ENCODE data around the gene AHSA1. TPM values are rescaled to one million over a fixed set of nuclear protein-coding genes. Genes with fewer than 3 reads are reported as not detected.

AHSA1 gene
- total RNA-seq, 1 donor from 2014 or later: 383 TPM

DNA sequence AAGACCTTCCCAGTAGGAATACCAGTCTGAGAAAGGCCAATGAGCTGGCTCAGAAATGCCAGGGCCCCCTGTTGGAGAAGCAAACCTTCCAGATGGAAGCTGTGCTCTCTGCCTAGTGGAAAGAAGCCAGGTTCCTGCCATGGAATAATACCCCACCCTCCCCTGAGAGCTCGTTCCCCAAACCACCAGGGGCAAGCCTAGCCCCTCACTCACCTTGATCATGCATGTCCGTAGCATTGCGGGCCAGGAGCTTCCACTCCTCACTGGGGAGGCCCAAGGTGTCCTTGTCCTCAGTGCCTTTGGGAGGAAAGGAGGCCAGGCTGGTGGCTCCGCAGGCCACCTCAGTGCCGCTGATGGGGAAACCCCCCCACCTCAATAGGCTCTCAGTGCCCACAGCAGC lies 20.1 kb downstream of the AHSA1 start:
- Mint-ChIP-seq H3K27ac (no peak overlapping the region), H3K36me3 (ENCODE audit: low read depth) (no peaks in the 10 kb centered on the region), H3K4me3 (no peak overlapping the region), H3K9me3 (no peaks in the 10 kb centered on the region), H3K4me1 (ENCODE audit: low read depth) (no peaks in the 10 kb centered on the region), H3K27me3 (ENCODE audit: insufficient read depth) (peaks cover 6% of the 10 kb centered on the region)
- no peak for DNase-seq (ENCODE audit: low spot score)
- intact Hi-C loops (cut with micrococcal nuclease): no loop called here

DNA sequence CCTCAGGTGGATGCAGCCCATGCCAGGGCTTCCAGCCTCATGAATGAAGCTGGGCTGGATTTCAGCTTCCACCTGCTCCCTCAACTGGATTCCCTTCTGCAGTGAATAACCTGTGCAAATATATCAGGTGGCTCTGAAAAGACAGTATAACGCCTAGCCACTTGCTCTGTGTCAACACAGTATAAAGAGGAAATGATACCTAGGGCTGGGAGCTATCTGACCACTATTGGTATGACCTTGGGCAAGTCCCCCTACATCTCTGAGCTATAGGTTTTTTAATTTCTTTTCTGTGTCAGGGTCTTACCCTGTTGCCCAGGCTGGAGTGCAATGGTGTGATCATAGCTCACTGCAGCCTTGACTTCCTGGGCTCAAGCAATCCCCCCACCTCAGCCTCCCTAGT lies 20.9 kb downstream of the AHSA1 start:
- H3K4me3 Mint-ChIP-seq: no peak overlapping the region

DNA sequence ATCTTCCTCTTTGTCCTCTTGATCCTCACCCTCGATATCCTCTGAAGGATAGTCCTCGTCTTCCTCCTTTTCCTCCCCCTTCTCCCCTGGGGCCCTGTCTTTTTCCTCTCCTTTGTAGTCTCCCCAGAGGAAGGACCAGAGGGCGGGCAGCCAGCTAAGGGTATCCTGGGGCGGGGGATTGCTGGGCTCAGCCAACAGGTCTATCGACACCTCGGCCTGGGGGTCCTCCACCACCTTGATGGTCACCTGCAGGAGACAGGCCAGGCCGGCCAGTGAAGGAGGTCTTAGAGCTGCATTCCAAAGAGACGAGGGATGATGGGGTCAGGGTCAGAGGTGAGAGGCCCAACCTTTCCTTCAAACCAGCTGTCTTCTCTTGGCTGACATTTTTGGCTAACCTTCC lies 24.5 kb downstream of the AHSA1 start:
- Mint-ChIP-seq H3K27me3 (ENCODE audit: insufficient read depth) (peaks cover 3% of the 10 kb centered on the region), H3K27ac (no peak overlapping the region), H3K4me1 (ENCODE audit: low read depth) (no peaks in the 10 kb centered on the region), H3K36me3 (ENCODE audit: low read depth) (no peaks in the 10 kb centered on the region), H3K9me3 (no peaks in the 10 kb centered on the region), H3K4me3 (no peak overlapping the region)
- intact Hi-C loops (cut with micrococcal nuclease): no loop called here
- DNase-seq (ENCODE audit: low spot score): no peak

More for the DNA sequence above, 20.9 kb downstream of the AHSA1 start:
- DNase-seq (ENCODE audit: low spot score): no peak
- Mint-ChIP-seq H3K4me1 (ENCODE audit: low read depth) (no peaks in the 10 kb centered on the region), H3K27me3 (ENCODE audit: insufficient read depth) (peaks cover 6% of the 10 kb centered on the region), H3K36me3 (ENCODE audit: low read depth) (no peaks in the 10 kb centered on the region), H3K27ac (no peak overlapping the region), H3K9me3 (no peaks in the 10 kb centered on the region)
- intact Hi-C loops (cut with micrococcal nuclease): no loop called here

DNA sequence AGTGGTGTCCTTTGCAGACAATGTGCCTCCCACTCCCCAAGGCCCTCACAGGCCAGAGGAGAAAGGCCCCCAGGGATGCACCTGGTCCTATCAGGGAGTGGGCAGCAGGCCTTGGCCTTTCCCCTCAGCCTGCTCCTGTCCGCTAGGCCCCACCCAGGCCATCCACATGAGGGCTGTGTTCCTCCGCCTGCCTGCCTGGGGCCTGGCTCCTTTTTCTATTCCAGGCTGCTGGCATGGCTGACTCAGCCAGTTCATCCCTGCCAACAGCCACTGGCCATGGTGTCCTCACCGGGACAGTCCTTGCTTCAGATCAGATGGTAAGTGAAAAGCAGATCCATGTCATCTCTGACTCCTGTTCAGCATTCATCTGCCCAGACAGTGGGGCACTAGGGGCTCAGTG lies 27.4 kb downstream of the AHSA1 start:
- Mint-ChIP-seq H3K4me1 (ENCODE audit: low read depth) (no peaks in the 10 kb centered on the region), H3K9me3 (no peaks in the 10 kb centered on the region), H3K27ac (no peak overlapping the region), H3K27me3 (ENCODE audit: insufficient read depth) (peaks cover 2% of the 10 kb centered on the region), H3K36me3 (ENCODE audit: low read depth) (no peaks in the 10 kb centered on the region), H3K4me3 (no peak overlapping the region)
- intact Hi-C loops (cut with micrococcal nuclease): no loop called here
- DNase-seq (ENCODE audit: low spot score): no peak

DNA sequence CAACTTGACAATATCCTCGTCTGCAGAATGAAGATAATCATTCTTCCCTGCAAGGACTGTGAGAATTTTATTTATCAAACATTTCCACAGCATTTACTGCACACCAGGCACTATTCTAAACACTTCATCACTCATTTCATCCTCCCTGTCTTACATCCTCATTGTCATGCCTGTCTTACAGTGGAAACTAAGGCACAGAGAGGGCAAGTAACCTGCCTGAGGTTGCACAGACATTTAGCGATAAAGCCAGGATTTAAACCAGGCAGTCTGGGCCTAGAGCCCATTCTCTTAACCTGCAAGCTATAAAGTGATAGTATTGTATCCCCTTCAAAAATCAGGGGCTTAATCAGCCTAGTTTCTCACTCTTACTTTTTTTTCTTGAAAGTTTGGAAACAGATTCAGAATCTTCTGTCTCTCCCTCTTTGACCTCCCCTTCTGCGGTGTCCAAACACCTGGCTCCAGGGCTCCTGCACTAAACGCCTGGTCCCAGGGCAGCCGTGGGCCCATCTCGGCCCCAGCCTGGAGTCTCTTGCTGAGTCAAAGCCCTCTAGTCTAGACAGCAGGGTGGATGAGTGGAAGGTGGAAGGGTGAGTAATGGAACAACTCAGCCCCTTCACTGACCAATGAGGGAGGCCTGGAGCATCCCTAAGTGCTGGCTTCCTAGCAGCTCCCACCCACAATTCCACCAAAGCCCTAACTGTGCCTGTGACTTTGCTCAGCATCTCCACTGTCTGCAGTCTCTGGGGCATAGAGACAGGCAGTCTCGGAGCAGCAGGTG lies 28.2 kb downstream of the AHSA1 start:
- no peaks in the 10 kb centered on the region for H3K9me3 Mint-ChIP-seq
- no peak overlapping the region for H3K4me3 Mint-ChIP-seq
- H3K36me3 Mint-ChIP-seq (ENCODE audit: low read depth): no peaks in the 10 kb centered on the region
- no peak for DNase-seq (ENCODE audit: low spot score)
- H3K4me1 Mint-ChIP-seq (ENCODE audit: low read depth): no peaks in the 10 kb centered on the region
- H3K27me3 Mint-ChIP-seq (ENCODE audit: insufficient read depth): peaks cover 2% of the 10 kb centered on the region
- intact Hi-C loops (cut with micrococcal nuclease): no loop called here
- no peak overlapping the region for H3K27ac Mint-ChIP-seq

DNA sequence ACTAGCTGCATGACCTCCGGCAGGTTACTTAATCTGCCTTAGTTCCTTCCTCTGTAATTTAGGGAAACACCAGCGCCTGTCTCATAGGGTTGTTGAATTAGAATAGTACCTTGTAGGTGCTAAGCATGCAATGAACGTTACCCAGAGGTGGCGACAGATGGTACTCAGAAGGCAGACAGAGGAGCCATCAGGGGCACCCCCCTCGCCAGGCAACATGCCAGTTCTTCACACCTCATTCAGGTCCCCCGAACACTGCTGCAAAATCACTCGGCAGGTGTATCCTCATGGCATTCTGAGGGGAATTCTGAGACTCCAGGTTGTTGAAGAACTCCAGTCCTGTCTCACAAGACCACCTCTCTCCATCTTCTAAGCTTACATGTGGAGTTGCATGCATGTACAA lies 30.7 kb downstream of the AHSA1 start:
- Mint-ChIP-seq H3K27me3 (ENCODE audit: insufficient read depth) (no peaks in the 10 kb centered on the region), H3K27ac (no peak overlapping the region), H3K36me3 (ENCODE audit: low read depth) (no peaks in the 10 kb centered on the region), H3K4me1 (ENCODE audit: low read depth) (no peaks in the 10 kb centered on the region), H3K9me3 (no peaks in the 10 kb centered on the region), H3K4me3 (no peak overlapping the region)
- intact Hi-C loops (cut with micrococcal nuclease): no loop called here
- DNase-seq (ENCODE audit: low spot score): no peak

DNA sequence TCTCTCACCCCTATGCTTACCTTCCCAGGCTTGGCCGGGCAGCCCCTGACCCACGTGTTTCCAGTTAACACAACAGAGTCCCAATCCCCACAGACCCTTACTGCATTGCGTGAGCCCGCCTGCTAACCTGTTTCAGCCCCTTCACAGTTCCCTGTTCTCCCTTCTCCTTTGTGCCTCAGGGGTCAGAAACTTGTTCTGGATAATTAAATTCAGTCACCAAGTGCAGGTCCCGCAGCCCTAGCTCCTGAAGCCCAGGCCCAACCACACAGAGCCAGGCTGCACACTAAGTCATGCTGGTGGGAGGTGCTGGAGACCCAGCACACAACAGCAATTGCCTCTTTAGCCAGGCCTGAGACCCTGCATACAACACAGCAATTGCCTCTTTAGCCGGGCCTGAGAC lies 31.1 kb downstream of the AHSA1 start:
- no peak overlapping the region for H3K27ac Mint-ChIP-seq
- no peak overlapping the region for H3K4me3 Mint-ChIP-seq
- no peaks in the 10 kb centered on the region for H3K27me3 Mint-ChIP-seq (ENCODE audit: insufficient read depth)
- no peaks in the 10 kb centered on the region for H3K4me1 Mint-ChIP-seq (ENCODE audit: low read depth)
- no peak for DNase-seq (ENCODE audit: low spot score)
- intact Hi-C loops (cut with micrococcal nuclease): no loop called here
- no peaks in the 10 kb centered on the region for H3K9me3 Mint-ChIP-seq
- H3K36me3 Mint-ChIP-seq (ENCODE audit: low read depth): no peaks in the 10 kb centered on the region

DNA sequence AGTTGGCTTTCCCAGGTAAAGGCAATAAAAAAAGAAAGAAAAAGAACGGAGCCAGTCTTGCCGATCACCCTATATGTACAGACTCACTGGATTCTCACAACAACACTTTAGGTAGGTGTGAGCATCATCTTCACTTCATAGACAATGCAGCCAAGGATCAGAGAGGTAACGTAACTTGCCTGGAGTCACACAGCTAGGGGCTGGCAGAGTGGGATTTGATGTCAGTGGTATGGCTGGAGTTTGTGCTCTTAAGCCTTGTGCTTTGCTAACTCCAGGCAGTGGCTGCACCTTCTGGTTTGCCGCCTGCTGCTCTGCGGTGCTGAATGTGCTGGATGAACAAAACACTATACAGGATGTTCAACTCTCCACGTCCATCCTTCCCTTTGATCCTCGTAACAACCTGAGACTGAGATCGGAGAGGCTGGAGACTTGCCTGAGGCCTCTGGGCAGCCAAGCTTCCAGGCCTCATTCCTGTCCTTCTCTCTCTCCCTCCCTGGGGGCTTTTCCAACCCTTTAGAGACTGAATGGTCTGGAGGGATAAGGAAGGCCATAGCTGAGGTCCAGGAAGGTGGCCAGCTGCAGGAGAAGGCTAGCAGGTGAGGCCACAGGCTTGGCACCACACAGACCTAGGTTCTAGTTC lies 32.6 kb downstream of the AHSA1 start:
- no peaks in the 10 kb centered on the region for H3K27me3 Mint-ChIP-seq (ENCODE audit: insufficient read depth)
- H3K27ac Mint-ChIP-seq: no peak overlapping the region
- DNase-seq (ENCODE audit: low spot score): no peak
- H3K36me3 Mint-ChIP-seq (ENCODE audit: low read depth): no peaks in the 10 kb centered on the region
- H3K4me1 Mint-ChIP-seq (ENCODE audit: low read depth): no peaks in the 10 kb centered on the region
- H3K9me3 Mint-ChIP-seq: no peaks in the 10 kb centered on the region
- intact Hi-C loops (cut with micrococcal nuclease): no loop called here
- H3K4me3 Mint-ChIP-seq: no peak overlapping the region

DNA sequence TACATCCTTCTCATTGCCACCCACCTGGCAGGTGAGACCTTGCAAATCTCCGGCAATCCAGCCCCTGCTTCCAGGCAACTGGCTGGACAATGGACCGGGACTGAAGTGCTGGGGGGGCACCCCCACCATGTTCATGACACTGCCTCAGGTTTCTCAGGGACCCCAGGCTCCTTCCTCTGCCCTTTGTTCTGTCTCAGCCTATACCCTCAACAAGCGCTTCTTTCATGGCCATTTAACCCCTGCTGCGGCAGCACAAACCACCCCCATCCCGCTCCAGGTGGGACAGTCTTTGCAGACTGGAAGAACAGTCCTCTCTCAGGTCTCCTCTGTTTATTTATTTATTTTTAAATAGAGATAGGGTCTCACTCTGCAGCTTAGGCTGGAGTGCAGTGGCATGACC lies 33.2 kb downstream of the AHSA1 start:
- Mint-ChIP-seq H3K27me3 (ENCODE audit: insufficient read depth) (peaks cover 3% of the 10 kb centered on the region), H3K4me3 (no peak overlapping the region), H3K36me3 (ENCODE audit: low read depth) (no peaks in the 10 kb centered on the region), H3K9me3 (no peaks in the 10 kb centered on the region), H3K4me1 (ENCODE audit: low read depth) (no peaks in the 10 kb centered on the region), H3K27ac (no peak overlapping the region)
- DNase-seq (ENCODE audit: low spot score): no peak
- intact Hi-C loops (cut with micrococcal nuclease): no loop called here

DNA sequence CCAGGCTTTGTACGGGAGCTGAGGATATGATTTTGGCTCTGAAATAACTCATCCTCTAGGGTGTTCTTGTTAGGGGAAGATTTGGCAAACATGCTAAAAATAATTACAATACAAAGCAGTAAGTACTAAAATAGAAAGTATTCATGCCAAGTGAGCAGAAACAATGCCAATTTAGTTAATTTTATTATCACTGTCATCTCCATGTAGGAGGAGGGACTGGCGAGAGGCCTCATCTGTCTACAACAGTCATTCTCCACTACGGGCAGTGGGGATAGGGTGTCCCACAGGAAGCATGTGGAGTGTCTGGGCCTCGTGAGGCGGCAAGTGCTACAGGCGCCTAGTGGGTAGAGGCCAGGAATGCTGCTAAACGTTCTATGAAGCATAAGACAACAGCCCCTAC lies 37.4 kb downstream of the AHSA1 start:
- Mint-ChIP-seq H3K4me3 (no peak overlapping the region), H3K27me3 (ENCODE audit: insufficient read depth) (peaks cover 30% of the 10 kb centered on the region), H3K9me3 (no peaks in the 10 kb centered on the region), H3K27ac (no peak overlapping the region), H3K4me1 (ENCODE audit: low read depth) (peaks cover 5% of the 10 kb centered on the region), H3K36me3 (ENCODE audit: low read depth) (no peaks in the 10 kb centered on the region)
- no peak for DNase-seq (ENCODE audit: low spot score)
- intact Hi-C loops (cut with micrococcal nuclease): no loop called here

DNA sequence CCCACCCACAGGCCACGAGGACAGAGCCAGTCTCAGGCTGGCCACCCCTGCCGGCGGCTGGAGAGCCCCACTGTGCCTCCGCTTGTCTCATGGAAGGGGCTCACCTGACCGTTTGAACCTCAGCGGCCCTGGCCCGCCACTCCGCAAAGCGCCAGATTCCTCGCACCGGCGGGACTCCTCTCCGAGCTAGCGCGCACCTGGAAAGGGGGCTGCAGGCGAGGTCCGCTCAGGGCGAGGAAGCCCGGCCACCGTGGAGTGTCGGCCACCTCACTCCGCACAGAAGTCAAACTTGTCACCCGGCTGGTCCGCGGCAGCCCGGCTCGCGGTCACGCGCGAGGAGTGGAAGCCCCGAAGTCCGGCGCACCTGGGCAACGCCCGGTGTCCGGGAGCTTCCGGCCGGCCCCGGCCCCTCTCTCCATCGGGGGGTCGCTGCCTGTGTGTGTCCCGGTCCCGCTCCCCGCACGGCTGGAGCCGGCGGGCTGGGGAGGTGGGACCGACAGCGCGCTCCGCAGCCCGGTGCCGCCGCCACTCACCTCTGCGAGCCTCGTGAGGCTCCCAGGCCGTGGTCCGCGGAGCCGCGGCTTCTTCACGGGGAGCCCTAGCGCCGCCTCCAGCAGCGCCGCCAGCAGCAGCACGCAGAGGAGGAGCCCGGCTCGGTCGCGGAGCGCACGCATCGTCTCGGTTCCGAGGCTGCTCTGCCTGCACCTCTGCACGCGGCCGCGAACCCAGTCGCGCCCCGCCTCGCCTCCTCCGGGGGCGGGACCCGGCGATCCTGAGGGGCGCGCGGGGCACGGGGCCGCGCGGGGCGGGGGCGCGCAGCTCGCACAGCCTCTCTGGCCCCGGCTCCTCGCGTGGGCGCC lies 40.5 kb downstream of the AHSA1 start, which contains the start of gene ISM2:
Gene ISM2 (minus strand): TSS at position 697 of the 860 bp plus-strand sequence. CDS start 23 bp downstream, at position 674.
- Mint-ChIP-seq H3K27ac (no peak within 1 kb of the TSS), H3K9me3 (peaks cover 5% of the 10 kb centered on the region), H3K4me1 (ENCODE audit: low read depth) (peaks cover 5% of the 10 kb centered on the region), H3K36me3 (ENCODE audit: low read depth) (peaks cover 3% of the 10 kb centered on the region), H3K4me3 (peak within 1 kb of the TSS; percentile 61), H3K27me3 (ENCODE audit: insufficient read depth) (peaks cover 37% of the 10 kb centered on the region)
- intact Hi-C loops (cut with micrococcal nuclease): loop anchor here (2.0 kb wide), 1 partner anchor 40 kb away; the partner anchor contains the start of gene AHSA1
- DNase-seq (ENCODE audit: low spot score): peak; percentile 40

DNA sequence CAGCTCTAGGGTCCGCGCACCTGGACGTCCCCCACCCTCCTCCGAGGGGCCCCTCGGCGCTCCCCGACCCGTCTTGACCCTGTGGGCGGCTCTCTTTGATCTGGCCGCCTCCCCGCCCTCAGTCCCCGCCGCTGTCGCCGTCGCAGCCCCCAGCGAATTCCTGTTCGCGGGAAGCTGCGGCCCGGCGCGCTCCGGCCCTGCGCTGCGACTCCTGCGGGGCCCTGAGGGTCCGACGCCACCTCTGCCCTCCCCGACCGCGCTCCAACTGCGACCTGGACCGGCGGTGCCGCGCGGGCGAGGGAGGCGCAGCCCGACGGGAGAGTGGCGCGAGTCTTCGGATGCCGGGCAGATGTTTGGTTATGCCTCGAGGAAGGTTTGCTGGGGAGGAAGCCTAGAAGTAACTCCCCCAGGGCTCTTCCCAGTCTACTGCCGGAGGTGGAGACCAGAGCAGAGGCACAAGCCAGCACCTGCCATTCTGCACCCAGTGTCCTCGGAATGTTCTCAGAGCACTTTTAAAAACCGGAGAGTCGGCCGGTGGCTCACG lies 41.2 kb downstream of the AHSA1 start:
- Mint-ChIP-seq H3K4me1 (ENCODE audit: low read depth) (peaks cover 5% of the 10 kb centered on the region), H3K27me3 (ENCODE audit: insufficient read depth) (peaks cover 37% of the 10 kb centered on the region), H3K27ac (no peak overlapping the region), H3K36me3 (ENCODE audit: low read depth) (peaks cover 3% of the 10 kb centered on the region), H3K4me3 (peak overlapping the region; percentile 61), H3K9me3 (peaks cover 6% of the 10 kb centered on the region)
- DNase-seq (ENCODE audit: low spot score): no peak
- intact Hi-C loops (cut with micrococcal nuclease): loop anchor here (2.0 kb wide), 1 partner anchor 40 kb away; the partner anchor contains the start of gene AHSA1

Data from activated T-helper 1 cell treated with anti-CD3 and anti-CD28 coated beads, Interleukin-12 subunit alpha, Interleukin-12 subunit beta, Interleukin-2, Interleukin-4 antibody, amounts not matched to agents 30 ng/mL and 10 ng/mL and 1 ng/mL, durations not matched to agents 14 hours and 24 hours and 36 hours (primary cell).